HCT116 (cell line): ENCODE results near the gene VWF. TPM values are rescaled to one million over a fixed set of nuclear protein-coding genes. Genes with fewer than 3 reads are reported as not detected.

Experiments
- ATAC-seq: fragments of 200-7000 bp; cut with Tn5 transposase; 2 replicates; pipeline ENCODE4 v1.9.1; 2020; ENCODE audit warnings: mild to moderate bottlenecking, moderate library complexity
- BruUV-seq: library from RNA; stranded (reverse); fragments of 400-500 nt; replicated peaks from 2 replicates; lab custom pipeline; 2021; lab: Mats Ljungman, UMichigan
- CTCF ChIA-PET: fragments of 300-600 bp; sonication (Branson Sonifier 250); formaldehyde crosslinking; loops from one replicate; lab custom pipeline; 2021; ENCODE audit warnings: antibody characterized with exemption; lab: Charles Lee
- POLR2A ChIA-PET: fragments of 300-600, 350-600 bp; sonication (Branson Sonifier 250); formaldehyde crosslinking; loops from one replicate; lab custom pipeline; 2021; ENCODE audit warnings: antibody characterized with exemption; lab: Charles Lee
- RAD21 ChIA-PET, 2 experiments: fragments of 300-600 bp; sonication (Branson Sonifier 250); formaldehyde crosslinking; loops; one replicate each; lab custom pipeline; 2023; ENCODE audit warnings: low total read pairs in 2 of 2; ENCODE audit not compliant: uncharacterized antibody in 2 of 2, unreplicated experiment in 2 of 2, low non-redundant PET in 1 of 2; lab: Charles Lee
- DNase-seq: peaks from one replicate; pipeline ENCODE4 v3.0.0-alpha.2; 2010; ENCODE audit warnings: low read depth, low spot score
- H2AFZ ChIP-seq: fragments of 200-600 bp; shearing (Covaris generic), sonication (generic); 2 replicates; pipeline ENCODE4 v1.6.1; 2017; ENCODE audit warnings: low read depth, mixed run types, mixed read lengths, antibody characterized with exemption, low read length; ENCODE audit not compliant: poor library complexity, severe bottlenecking
- H3K27ac ChIP-seq: 2 replicates; pipeline ENCODE4 v1.5.1; 2012; ENCODE audit warnings: low read depth, low read length
- H3K27me3 ChIP-seq: fragments of 200-600 bp; sonication (generic); 2 replicates; pipeline ENCODE4 v1.6.1; 2016; ENCODE audit warnings: mixed run types, low read length, mixed read lengths; ENCODE audit not compliant: insufficient read depth
- H3K36me3 ChIP-seq, 2 experiments: fragments of 200-500 bp in 1 of 2; fragments of 200-600 bp in 1 of 2; sonication (Bioruptor generic) in 1 of 2; sonication (generic) in 1 of 2; 2 replicates each; pipeline versions ENCODE4 v1.5.1 to v1.6.1; 2014 to 2016; ENCODE audit warnings: low read length in 2 of 2, inconsistent platforms in 1 of 2, mixed read lengths in 1 of 2, mixed run types in 1 of 2; ENCODE audit not compliant: insufficient read depth in 2 of 2, control insufficient read depth in 1 of 2
- H3K4me1 ChIP-seq, 2 experiments: fragments of 200-600 bp in 1 of 2; sonication (generic) in 1 of 2; 2 replicates each; pipeline versions ENCODE4 v1.5.1 to v1.6.1; 2012 to 2017; ENCODE audit warnings: low read length in 2 of 2, inconsistent platforms in 1 of 2, mild to moderate bottlenecking in 1 of 2, mixed read lengths in 1 of 2, mixed run types in 1 of 2, moderate library complexity in 1 of 2; ENCODE audit not compliant: insufficient read depth in 2 of 2, control insufficient read depth in 1 of 2
- H3K4me2 ChIP-seq: fragments of 200-600 bp; sonication (generic); 2 replicates; pipeline ENCODE4 v1.6.1; 2017; ENCODE audit warnings: mixed run types, low read length, mixed read lengths
- H3K4me3 ChIP-seq, 2 experiments: fragments of 200-600 bp in 1 of 2; sonication (generic) in 1 of 2; replicated peaks in 1 of 2; 2 replicates each; pipeline ENCODE4 v1.5.1; 2011 to 2016; ENCODE audit warnings: low read length in 2 of 2, control low read depth in 1 of 2, low read depth in 1 of 2, mild to moderate bottlenecking in 1 of 2, mixed read lengths in 1 of 2, mixed run types in 1 of 2
- H3K79me2 ChIP-seq: fragments of 200-600 bp; sonication (generic); 2 replicates; pipeline ENCODE4 v1.6.1; 2017; ENCODE audit warnings: mild to moderate bottlenecking, mixed run types, low read length, moderate library complexity, mixed read lengths; ENCODE audit not compliant: insufficient read depth
- H3K9ac ChIP-seq: fragments of 200-600 bp; sonication (generic); 2 replicates; pipeline ENCODE4 v1.6.1; 2016; ENCODE audit warnings: low read length, mixed read lengths
- H3K9me2 ChIP-seq: fragments of 200-600 bp; sonication (generic), shearing (Covaris generic); 2 replicates; pipeline ENCODE4 v1.6.1; 2017; ENCODE audit warnings: mixed run types, mild to moderate bottlenecking, moderate library complexity; ENCODE audit not compliant: insufficient read depth
- H3K9me3 ChIP-seq, 2 experiments: fragments of 200-500 bp in 1 of 2; fragments of 200-600 bp in 1 of 2; sonication (Bioruptor generic) in 1 of 2; sonication (generic) in 1 of 2; 2 replicates each; pipeline ENCODE4 v1.6.1; 2014 to 2017; ENCODE audit warnings: low read length in 2 of 2, mixed read lengths in 2 of 2, inconsistent platforms in 1 of 2, low read depth in 1 of 2, mild to moderate bottlenecking in 1 of 2, mixed run types in 1 of 2, moderate library complexity in 1 of 2; ENCODE audit not compliant: control insufficient read depth in 1 of 2, insufficient read depth in 1 of 2
- H4K20me1 ChIP-seq: fragments of 200-600 bp; sonication (generic), shearing (Covaris generic); 2 replicates; pipeline ENCODE4 v1.6.1; 2017; ENCODE audit warnings: mixed run types, mild to moderate bottlenecking, moderate library complexity; ENCODE audit not compliant: insufficient read depth
- CEBPB ChIP-seq: IDR thresholded peaks from 2 replicates; pipeline ENCODE4 v1.6.1; 2012; ENCODE audit warnings: low read depth
- CTCF ChIP-seq, 3 experiments: fragments of 200-600 bp in 1 of 3; sonication (generic) in 1 of 3; IDR thresholded peaks in 2 of 3; conservative IDR thresholded peaks in 1 of 3; 2 replicates each; pipeline ENCODE4 v1.5.1; 2012 to 2017; ENCODE audit warnings: low read depth in 2 of 3, low read length in 2 of 3, antibody characterized with exemption in 1 of 3, borderline replicate concordance in 1 of 3, control low read depth in 1 of 3, mild to moderate bottlenecking in 1 of 3, mixed read lengths in 1 of 3, mixed run types in 1 of 3, moderate library complexity in 1 of 3; ENCODE audit not compliant: insufficient read depth in 1 of 3
- EGR1 ChIP-seq: IDR thresholded peaks from 2 replicates; pipeline ENCODE4 v1.6.1; 2012; ENCODE audit warnings: low read depth
- ELF1 ChIP-seq: IDR thresholded peaks from 2 replicates; pipeline ENCODE4 v1.6.1; 2012; ENCODE audit warnings: low read depth, borderline replicate concordance
- EZH2 ChIP-seq: fragments of 200-600 bp; sonication (generic); IDR thresholded peaks from 2 replicates; pipeline ENCODE4 v1.6.1; 2017; ENCODE audit warnings: antibody characterized with exemption, mixed run types
- EZH2phosphoT487 ChIP-seq: fragments of 200-600 bp; IDR thresholded peaks from 2 replicates; pipeline ENCODE4 v1.6.1; 2018; ENCODE audit warnings: antibody characterized with exemption, borderline replicate concordance
- FOSL1 ChIP-seq: IDR thresholded peaks from 2 replicates; pipeline ENCODE4 v1.6.1; 2012; ENCODE audit warnings: low read depth
- JUND ChIP-seq: IDR thresholded peaks from 2 replicates; pipeline ENCODE4 v1.6.1; 2012
- POLR2AphosphoS5 ChIP-seq: IDR thresholded peaks from 2 replicates; pipeline ENCODE4 v1.6.1; 2011; ENCODE audit warnings: mild to moderate bottlenecking, low read depth, low read length, moderate library complexity
- RAD21 ChIP-seq: IDR thresholded peaks from 2 replicates; pipeline ENCODE4 v1.6.1; 2012; ENCODE audit warnings: low read depth, mild to moderate bottlenecking
- REST ChIP-seq: IDR thresholded peaks from 2 replicates; pipeline ENCODE4 v1.6.1; 2012; ENCODE audit warnings: low read depth
- SIN3A ChIP-seq: IDR thresholded peaks from 2 replicates; pipeline ENCODE4 v1.6.1; 2012; ENCODE audit warnings: low read depth
- SP1 ChIP-seq: IDR thresholded peaks from 2 replicates; pipeline ENCODE4 v1.6.1; 2012; ENCODE audit warnings: low read depth
- SRF ChIP-seq: IDR thresholded peaks from 2 replicates; pipeline ENCODE4 v1.6.1; 2012; ENCODE audit warnings: low read depth
- TCF7L2 ChIP-seq: IDR thresholded peaks from 2 replicates; pipeline ENCODE4 v1.7.0; 2011; ENCODE audit warnings: borderline replicate concordance, inconsistent platforms; ENCODE audit not compliant: insufficient read depth, insufficient read length; ENCODE audit errors: extremely low read depth
- YY1 ChIP-seq: IDR thresholded peaks from 2 replicates; pipeline ENCODE4 v1.6.1; 2011; ENCODE audit warnings: low read length, low read depth, moderate library complexity, mild to moderate bottlenecking; ENCODE audit not compliant: insufficient replicate concordance; ENCODE audit errors: extremely low read depth
- ZNF274 ChIP-seq: fragments of 200-500 bp; sonication (Bioruptor generic); IDR thresholded peaks from 2 replicates; pipeline ENCODE4 v1.6.1; 2014; ENCODE audit warnings: mild to moderate bottlenecking, low read depth, low read length, inconsistent platforms
- intact Hi-C: fragments of 100-400 bp; cut with micrococcal nuclease; formaldehyde crosslinking; loops from 2 replicates; pipeline ENCODE4 v1.10.0; 2022
- total RNA-seq: library from RNA; stranded (reverse); gene quantifications from one replicate; pipeline ENCODE4 v1.2.1, GENCODE V29; 2021; ENCODE audit not compliant: unreplicated experiment
- TF ChIP-seq, protein P1 (sequence below): IDR thresholded peaks from 2 replicates; pipeline ENCODE4 v1.6.1; 2012
- TF ChIP-seq, protein P2 (sequence below): IDR thresholded peaks from 2 replicates; pipeline ENCODE4 v1.6.1; 2011; ENCODE audit warnings: mild to moderate bottlenecking, low read length, moderate library complexity; ENCODE audit not compliant: insufficient replicate concordance; ENCODE audit errors: extremely low read depth
- TF ChIP-seq, protein P3 (sequence below): IDR thresholded peaks from 2 replicates; pipeline ENCODE4 v1.6.1; 2012

The VWF gene
- total RNA-seq, 1 experiment from 2014 or later, result 0.57 TPM

GRCh38 chr12:6085841-6086240 lies 38.6 kb downstream of the VWF start:
- no peak overlapping the region for H3K4me3 ChIP-seq
- no peaks in the 10 kb centered on the region for H3K79me2 ChIP-seq
- no TSS peak for BruUV-seq
- intact Hi-C loops, result no loop called here
- DNase-seq (no peak), ATAC-seq (no peak)
- H3K27me3 ChIP-seq, result no peaks in the 10 kb centered on the region
- no peak overlapping the region for H3K9ac ChIP-seq
- H3K4me1 ChIP-seq, result peaks cover 49 to 76% of the 10 kb centered on the region in 2 experiments
- RAD21 ChIA-PET, result no interaction called here
- POLR2A ChIA-PET, result no interaction called here
- no peaks in the 10 kb centered on the region for H3K36me3 ChIP-seq
- TF ChIP-seq YY1 (no peak), CEBPB (no peak), EGR1 (no peak), ELF1 (no peak), JUND (no peak), RAD21 (no peak), SP1 (no peak), SIN3A (no peak), TCF7L2 (no peak), CTCF (IDR thresholded peaks at IDR 0.05 in 2 of 3, conservative IDR thresholded peaks at IDR 0.05 in 1 of 3; ENCODE audit: borderline replicate concordance in 1 of 3, insufficient read depth in 1 of 3, low read depth in 2 of 3, low read length in 2 of 3) (no peak), ZNF274 (no peak), FOSL1 (no peak), EZH2phosphoT487 (no peak), POLR2AphosphoS5 (no peak), REST (no peak), EZH2 (no peak), SRF (no peak)
- TF ChIP-seq, protein P1, sequence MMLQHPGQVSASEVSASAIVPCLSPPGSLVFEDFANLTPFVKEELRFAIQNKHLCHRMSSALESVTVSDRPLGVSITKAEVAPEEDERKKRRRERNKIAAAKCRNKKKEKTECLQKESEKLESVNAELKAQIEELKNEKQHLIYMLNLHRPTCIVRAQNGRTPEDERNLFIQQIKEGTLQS, result no peak
- TF ChIP-seq, protein P2, sequence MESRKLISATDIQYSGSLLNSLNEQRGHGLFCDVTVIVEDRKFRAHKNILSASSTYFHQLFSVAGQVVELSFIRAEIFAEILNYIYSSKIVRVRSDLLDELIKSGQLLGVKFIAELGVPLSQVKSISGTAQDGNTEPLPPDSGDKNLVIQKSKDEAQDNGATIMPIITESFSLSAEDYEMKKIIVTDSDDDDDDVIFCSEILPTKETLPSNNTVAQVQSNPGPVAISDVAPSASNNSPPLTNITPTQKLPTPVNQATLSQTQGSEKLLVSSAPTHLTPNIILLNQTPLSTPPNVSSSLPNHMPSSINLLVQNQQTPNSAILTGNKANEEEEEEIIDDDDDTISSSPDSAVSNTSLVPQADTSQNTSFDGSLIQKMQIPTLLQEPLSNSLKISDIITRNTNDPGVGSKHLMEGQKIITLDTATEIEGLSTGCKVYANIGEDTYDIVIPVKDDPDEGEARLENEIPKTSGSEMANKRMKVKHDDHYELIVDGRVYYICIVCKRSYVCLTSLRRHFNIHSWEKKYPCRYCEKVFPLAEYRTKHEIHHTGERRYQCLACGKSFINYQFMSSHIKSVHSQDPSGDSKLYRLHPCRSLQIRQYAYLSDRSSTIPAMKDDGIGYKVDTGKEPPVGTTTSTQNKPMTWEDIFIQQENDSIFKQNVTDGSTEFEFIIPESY, result no peak
- TF ChIP-seq, protein P3, sequence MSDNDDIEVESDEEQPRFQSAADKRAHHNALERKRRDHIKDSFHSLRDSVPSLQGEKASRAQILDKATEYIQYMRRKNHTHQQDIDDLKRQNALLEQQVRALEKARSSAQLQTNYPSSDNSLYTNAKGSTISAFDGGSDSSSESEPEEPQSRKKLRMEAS, result no peak
- H2AFZ ChIP-seq, result no peak overlapping the region
- H3K27ac ChIP-seq, result no peak overlapping the region
- H3K9me3 ChIP-seq, result no peaks in the 10 kb centered on the region
- CTCF ChIA-PET, result no interaction called here
- H3K9me2 ChIP-seq, result no peaks in the 10 kb centered on the region
- H3K4me2 ChIP-seq, result no peak overlapping the region
- H4K20me1 ChIP-seq, result no peaks in the 10 kb centered on the region
